ENCODE measurements around the gene RLN1.
"Not testable (repeated sequence)": the region's sequence is repeated elsewhere in the genome, so short reads cannot be mapped to it uniquely, and the experiment has no call there.

RLN1 gene

GRCh38 chr9:5321601-5322000, 18.1 kb downstream of the RLN1 start:
- not testable (repeated sequence) for DNase-seq (ENCODE audit: low read depth in 2 of 2)

- DNase-seq (ENCODE audit: low read depth in 2 of 2), result no peak
These were observed 18.6 kb downstream of the RLN1 start for GRCh38 chr9:5321058-5321457.

- not testable (repeated sequence) for DNase-seq (ENCODE audit: low read depth in 2 of 2)
These were observed 23.3 kb downstream of the RLN1 start for GRCh38 chr9:5316406-5316805.

- no peak for DNase-seq (ENCODE audit: low read depth in 2 of 2)
These were observed 24.3 kb downstream of the RLN1 start for GRCh38 chr9:5315187-5315923.

DNA sequence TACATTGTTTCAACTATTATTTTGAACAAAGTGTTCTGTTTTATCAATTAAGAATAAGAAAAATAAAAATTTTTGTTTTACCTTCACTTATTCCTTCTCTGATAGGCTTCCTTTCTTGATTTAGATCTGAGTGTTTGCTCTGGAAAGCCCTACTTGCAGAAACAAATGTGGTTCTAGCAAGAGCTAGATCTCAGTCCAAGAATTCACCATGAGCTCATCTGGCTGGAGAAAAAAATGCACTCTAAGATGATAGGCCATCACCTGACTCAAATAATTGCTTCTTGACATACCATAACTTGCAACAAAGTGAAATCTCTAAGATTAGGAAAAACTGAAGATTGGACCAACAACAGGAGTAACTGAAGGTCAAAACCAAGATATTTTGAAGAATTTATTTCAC, 28.8 kb downstream of the RLN1 start:
- no peak for DNase-seq (ENCODE audit: low read depth in 2 of 2)

DNA sequence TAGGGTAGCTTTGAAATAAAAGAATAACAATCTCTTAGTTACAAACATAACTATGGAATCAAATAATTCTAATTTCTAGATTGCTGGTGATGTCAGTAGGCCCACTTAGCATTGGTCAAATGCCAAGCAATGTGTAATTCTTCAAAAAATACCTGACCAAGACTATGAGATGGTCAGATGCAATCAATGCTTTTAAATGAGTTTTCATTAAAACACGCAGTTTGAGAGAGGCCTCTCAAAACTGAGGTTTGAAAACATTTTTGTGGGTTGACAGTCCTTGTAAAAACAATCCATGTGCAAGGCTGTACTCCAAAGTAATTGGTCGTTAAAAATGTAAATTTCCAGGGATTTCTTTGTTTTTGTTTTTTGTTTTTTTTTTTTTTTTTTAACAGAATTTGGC, 33.9 kb downstream of the RLN1 start:
- no peak for DNase-seq (ENCODE audit: low read depth in 2 of 2)

GRCh38 chr9:5303840-5304795, 35.6 kb downstream of the RLN1 start, which contains the start of gene RLN2:
TSS of gene RLN2 (minus strand) at chr9:5304716. CDS start at chr9:5304580, 136 bp downstream.
- not testable (repeated sequence) for DNase-seq (ENCODE audit: low read depth in 2 of 2)

DNA sequence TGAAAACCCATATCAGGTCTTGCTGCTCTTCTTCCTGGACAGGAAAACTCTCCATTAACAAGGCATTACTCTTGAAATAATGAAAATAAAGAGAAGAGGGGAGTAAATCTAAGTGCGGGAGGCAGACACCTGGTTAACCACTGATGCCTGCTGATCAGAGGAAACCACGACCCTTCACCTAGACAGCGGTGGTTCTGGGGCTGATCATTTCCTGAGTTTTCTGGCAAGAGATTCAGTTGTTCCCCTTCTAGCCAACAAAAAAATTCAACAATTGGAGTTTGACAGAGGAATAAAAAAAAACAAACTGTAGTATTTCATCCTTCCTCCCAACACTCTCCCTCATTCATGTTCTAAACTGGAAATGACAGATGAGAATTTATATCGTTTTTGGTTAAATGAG, 38.1 kb downstream of the RLN1 start:
- DNase-seq (ENCODE audit: low read depth in 2 of 2), result no peak

DNA sequence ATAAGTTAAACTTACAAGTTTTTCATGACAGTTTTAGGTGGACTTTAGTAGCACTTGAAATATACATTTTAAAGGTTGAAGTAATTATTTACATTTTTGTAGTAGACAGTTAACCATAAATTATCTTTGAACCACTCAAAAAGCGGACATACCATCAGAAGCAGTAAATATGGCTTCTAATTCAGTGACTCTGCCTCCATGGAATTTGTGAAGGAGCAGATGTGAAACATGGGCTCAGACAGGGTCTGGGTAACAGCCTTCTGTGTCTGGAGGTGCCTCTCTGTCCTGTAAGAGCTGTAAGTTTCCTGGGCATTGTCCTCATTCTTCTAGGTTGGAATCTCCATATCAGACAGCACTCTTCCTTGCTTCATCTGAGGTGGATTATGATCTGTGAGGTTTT, 47.5 kb downstream of the RLN1 start:
- no peak for DNase-seq (ENCODE audit: low read depth in 2 of 2)

- DNase-seq (ENCODE audit: low read depth in 2 of 2), result no peak
These were observed 51.1 kb downstream of the RLN1 start for GRCh38 chr9:5288591-5288990.

GRCh38 chr9:5286262-5286661, 53.4 kb downstream of the RLN1 start:
- DNase-seq (ENCODE audit: low read depth in 2 of 2), result no peak

Data from stimulated activated CD8-positive, alpha-beta memory T cell treated with anti-CD3 and anti-CD28 coated beads, Interleukin-2, amount 100 ng/mL, for 48 hours (primary cell).